Panc1 (cell line): Measurements from ENCODE around the gene PNRC2. TPM values are rescaled to one million over a fixed set of nuclear protein-coding genes. Genes with fewer than 3 reads are reported as not detected.
A peak's percentile ranks its signal among the peaks of the same experiment; 100 is the strongest.

ENCODE experiments used
- ATAC-seq: fragments of 200-7000 bp; cut with Tn5 transposase; 2 replicates; pipeline ENCODE4 v1.9.1; 2020; ENCODE audit warnings: mild to moderate bottlenecking, moderate library complexity
- BruUV-seq: library from RNA; stranded (reverse); fragments of 400-500 nt; replicated peaks from 2 replicates; lab custom pipeline; 2021; lab: Mats Ljungman, UMichigan
- CTCF ChIA-PET: fragments of 300-600 bp; sonication (Branson Sonifier 250); formaldehyde crosslinking; loops from one replicate; lab custom pipeline; 2022; ENCODE audit warnings: antibody characterized with exemption; lab: Charles Lee
- POLR2A ChIA-PET: fragments of 300-600 bp; sonication (Branson Sonifier 250); formaldehyde crosslinking; loops from one replicate; lab custom pipeline; 2022; ENCODE audit warnings: antibody characterized with exemption; lab: Charles Lee
- DNase-seq: peaks from one replicate; pipeline ENCODE4 v3.0.0-alpha.2; 2010; ENCODE audit warnings: low read depth, low spot score
- H3K27ac ChIP-seq: 2 replicates; pipeline ENCODE4 v1.5.1; 2011; ENCODE audit warnings: mild to moderate bottlenecking, low read length, inconsistent platforms
- H3K27me3 ChIP-seq: fragments of 200-500 bp; sonication (Bioruptor generic); 2 replicates; pipeline ENCODE4 v1.6.0; 2014; ENCODE audit warnings: low read length, inconsistent platforms; ENCODE audit not compliant: control insufficient read depth, insufficient read depth
- H3K36me3 ChIP-seq: fragments of 200-500 bp; sonication (Bioruptor generic); 2 replicates; pipeline ENCODE4 v1.5.1; 2014; ENCODE audit warnings: inconsistent platforms, mild to moderate bottlenecking, low read length, moderate library complexity; ENCODE audit not compliant: control insufficient read depth, insufficient read depth
- H3K4me1 ChIP-seq: 2 replicates; pipeline ENCODE4 v1.5.1; 2011; ENCODE audit warnings: inconsistent platforms, mild to moderate bottlenecking, low read length, moderate library complexity; ENCODE audit not compliant: control insufficient read depth, insufficient read depth
- H3K4me3 ChIP-seq, 2 experiments: 2 replicates each; pipeline ENCODE4 v1.5.1; 2011 to 2012; ENCODE audit warnings: low read depth in 2 of 2, low read length in 2 of 2, mild to moderate bottlenecking in 2 of 2, inconsistent platforms in 1 of 2, moderate library complexity in 1 of 2
- H3K9me3 ChIP-seq: fragments of 200-500 bp; sonication (Bioruptor generic); 2 replicates; pipeline ENCODE4 v1.5.1; 2014; ENCODE audit warnings: low read depth, mild to moderate bottlenecking, inconsistent platforms, low read length, moderate library complexity; ENCODE audit not compliant: control insufficient read depth, insufficient read depth
- POLR2AphosphoS5 ChIP-seq: IDR thresholded peaks from 2 replicates; pipeline ENCODE4 v1.6.1; 2012; ENCODE audit warnings: mild to moderate bottlenecking, low read depth, low read length, moderate library complexity
- SIN3A ChIP-seq: IDR thresholded peaks from 2 replicates; pipeline ENCODE4 v1.6.1; 2012; ENCODE audit warnings: low read depth, mild to moderate bottlenecking, low read length, moderate library complexity, borderline replicate concordance; ENCODE audit not compliant: insufficient read depth
- TCF7L2 ChIP-seq: IDR thresholded peaks from 2 replicates; pipeline ENCODE4 v1.6.1; 2011; ENCODE audit warnings: mild to moderate bottlenecking, low read depth, low read length, inconsistent platforms
- in situ Hi-C: cut with HindIII; loops from 2 replicates; pipeline ENCODE4 v1.10.0; 2016; ENCODE audit warnings: low sequenced_read_pairs, low pct_unique_long_range_greater_than_20kb
- intact Hi-C: fragments of 100-400 bp; cut with micrococcal nuclease; formaldehyde crosslinking; loops from one replicate; pipeline ENCODE4 v1.10.0; 2022; ENCODE audit not compliant: unreplicated experiment
- total RNA-seq: library from RNA; stranded (reverse); gene quantifications from one replicate; pipeline ENCODE4 v1.2.1, GENCODE V29; 2021; ENCODE audit not compliant: unreplicated experiment
- TF ChIP-seq, protein P1 (sequence below): fragments of 450-650 bp; IDR thresholded peaks from 2 replicates; pipeline ENCODE4 v1.5.1; 2017; ENCODE audit warnings: mild to moderate bottlenecking
- TF ChIP-seq, protein P2 (sequence below), 2 experiments: IDR thresholded peaks; 2 replicates each; pipeline ENCODE4 v1.6.1; 2011 to 2012; ENCODE audit warnings: low read depth in 2 of 2, control low read depth in 1 of 2, low read length in 1 of 2, mild to moderate bottlenecking in 1 of 2, moderate library complexity in 1 of 2; ENCODE audit not compliant: insufficient read depth in 1 of 2

The PNRC2 gene
- total RNA-seq, 1 experiment from 2014 or later: 97.4 TPM

DNA sequence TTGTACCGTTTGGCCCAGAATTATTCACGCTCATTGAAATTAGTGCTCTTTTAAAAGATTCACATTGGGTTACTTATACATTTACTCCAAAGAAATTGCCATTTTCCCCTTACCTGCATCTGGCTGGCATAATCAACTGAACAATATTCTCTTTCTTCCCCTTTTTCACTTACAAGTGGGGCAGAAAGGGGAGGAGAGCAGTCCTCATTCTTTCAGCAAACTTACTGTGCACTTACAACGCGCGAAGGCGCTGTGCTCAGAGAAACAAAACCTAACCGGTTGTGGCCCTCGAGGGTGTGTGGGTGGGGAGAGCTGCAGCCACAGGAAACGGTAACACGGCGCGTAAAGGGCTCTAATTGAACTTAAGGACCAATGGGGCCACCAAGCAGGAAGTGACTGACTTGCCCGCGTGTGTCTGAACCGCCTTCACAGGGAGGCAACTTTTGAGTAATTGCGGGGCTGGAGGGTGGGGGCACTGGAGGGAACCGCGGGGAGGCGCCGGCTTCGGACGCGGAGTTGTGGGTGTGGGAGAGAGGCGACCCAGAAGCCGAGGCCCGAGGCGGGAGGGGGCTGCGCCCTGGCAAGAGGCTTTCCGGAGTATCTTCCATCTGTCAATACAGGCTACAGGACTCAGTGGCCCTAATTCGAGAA lies 693 bp upstream of the PNRC2 start:
- no peak for TF ChIP-seq TCF7L2
- 0 out of 2 replicates have a peak, but pooled peaks have one; percentile 44 for TF ChIP-seq POLR2AphosphoS5
- TF ChIP-seq, protein P1, sequence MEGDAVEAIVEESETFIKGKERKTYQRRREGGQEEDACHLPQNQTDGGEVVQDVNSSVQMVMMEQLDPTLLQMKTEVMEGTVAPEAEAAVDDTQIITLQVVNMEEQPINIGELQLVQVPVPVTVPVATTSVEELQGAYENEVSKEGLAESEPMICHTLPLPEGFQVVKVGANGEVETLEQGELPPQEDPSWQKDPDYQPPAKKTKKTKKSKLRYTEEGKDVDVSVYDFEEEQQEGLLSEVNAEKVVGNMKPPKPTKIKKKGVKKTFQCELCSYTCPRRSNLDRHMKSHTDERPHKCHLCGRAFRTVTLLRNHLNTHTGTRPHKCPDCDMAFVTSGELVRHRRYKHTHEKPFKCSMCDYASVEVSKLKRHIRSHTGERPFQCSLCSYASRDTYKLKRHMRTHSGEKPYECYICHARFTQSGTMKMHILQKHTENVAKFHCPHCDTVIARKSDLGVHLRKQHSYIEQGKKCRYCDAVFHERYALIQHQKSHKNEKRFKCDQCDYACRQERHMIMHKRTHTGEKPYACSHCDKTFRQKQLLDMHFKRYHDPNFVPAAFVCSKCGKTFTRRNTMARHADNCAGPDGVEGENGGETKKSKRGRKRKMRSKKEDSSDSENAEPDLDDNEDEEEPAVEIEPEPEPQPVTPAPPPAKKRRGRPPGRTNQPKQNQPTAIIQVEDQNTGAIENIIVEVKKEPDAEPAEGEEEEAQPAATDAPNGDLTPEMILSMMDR: peak; percentile 50; the same call in 1 of the 2 replicates
- DNase-seq (no peak), ATAC-seq (peak; percentile 74)
- POLR2A ChIA-PET: interaction anchor here (0.7 kb wide), 1 partner anchor 1999 kb away, joined by 15 read pairs; no protein-coding TSS in a partner anchor
- Histone ChIP-seq H3K27ac (peak overlapping the region; percentile 100), H3K36me3 (peaks cover 18% of the 10 kb centered on the region), H3K27me3 (no peaks in the 10 kb centered on the region), H3K9me3 (no peaks in the 10 kb centered on the region), H3K4me1 (peaks cover 50% of the 10 kb centered on the region), H3K4me3 (peak overlapping the region; percentile 78 to 98)
- CTCF ChIA-PET: no interaction called here
- in situ Hi-C loops (no loop called here), intact Hi-C loops (no loop called here)
- BruUV-seq: no TSS peak

DNA sequence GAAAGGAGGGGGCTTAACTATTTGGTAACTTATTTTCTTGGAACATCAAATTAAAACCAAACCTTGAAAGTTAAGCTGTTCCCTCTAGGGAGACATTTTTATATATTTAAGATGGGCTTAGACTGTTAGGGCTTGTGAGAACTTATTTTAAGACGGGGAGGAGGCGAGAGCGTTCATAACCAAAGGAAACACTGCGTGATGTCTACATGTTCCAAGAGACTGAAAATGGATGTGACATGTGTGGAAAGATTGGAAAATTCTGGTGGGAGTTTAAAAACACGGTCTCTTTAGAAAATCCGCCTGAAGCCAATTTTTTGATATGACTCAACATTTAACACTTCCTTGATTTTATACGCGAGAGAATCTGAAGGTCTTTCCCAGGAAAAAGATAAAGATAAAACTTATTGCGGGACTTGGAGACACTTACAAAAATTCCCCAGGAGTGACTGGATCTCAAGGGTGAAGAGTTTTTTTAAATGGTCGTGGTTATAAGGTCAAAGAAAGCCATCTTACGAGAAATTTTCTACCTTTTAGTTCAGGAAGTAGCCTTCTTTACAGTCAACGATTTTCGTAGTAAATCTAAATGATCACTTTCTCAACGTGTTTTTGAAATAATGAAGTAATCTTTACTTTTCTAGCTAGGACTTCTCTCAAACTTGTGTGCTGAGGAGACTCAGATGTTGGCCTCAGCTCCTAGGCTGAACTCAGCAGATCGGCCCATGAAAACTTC lies 828 bp downstream of the PNRC2 start:
- peak overlapping the region; percentile 100 for H3K27ac ChIP-seq
- in situ Hi-C loops: loop anchor here (10.0 kb wide), 1 partner anchor 64 kb away; no protein-coding TSS in a partner anchor
- TF ChIP-seq, protein P2, sequence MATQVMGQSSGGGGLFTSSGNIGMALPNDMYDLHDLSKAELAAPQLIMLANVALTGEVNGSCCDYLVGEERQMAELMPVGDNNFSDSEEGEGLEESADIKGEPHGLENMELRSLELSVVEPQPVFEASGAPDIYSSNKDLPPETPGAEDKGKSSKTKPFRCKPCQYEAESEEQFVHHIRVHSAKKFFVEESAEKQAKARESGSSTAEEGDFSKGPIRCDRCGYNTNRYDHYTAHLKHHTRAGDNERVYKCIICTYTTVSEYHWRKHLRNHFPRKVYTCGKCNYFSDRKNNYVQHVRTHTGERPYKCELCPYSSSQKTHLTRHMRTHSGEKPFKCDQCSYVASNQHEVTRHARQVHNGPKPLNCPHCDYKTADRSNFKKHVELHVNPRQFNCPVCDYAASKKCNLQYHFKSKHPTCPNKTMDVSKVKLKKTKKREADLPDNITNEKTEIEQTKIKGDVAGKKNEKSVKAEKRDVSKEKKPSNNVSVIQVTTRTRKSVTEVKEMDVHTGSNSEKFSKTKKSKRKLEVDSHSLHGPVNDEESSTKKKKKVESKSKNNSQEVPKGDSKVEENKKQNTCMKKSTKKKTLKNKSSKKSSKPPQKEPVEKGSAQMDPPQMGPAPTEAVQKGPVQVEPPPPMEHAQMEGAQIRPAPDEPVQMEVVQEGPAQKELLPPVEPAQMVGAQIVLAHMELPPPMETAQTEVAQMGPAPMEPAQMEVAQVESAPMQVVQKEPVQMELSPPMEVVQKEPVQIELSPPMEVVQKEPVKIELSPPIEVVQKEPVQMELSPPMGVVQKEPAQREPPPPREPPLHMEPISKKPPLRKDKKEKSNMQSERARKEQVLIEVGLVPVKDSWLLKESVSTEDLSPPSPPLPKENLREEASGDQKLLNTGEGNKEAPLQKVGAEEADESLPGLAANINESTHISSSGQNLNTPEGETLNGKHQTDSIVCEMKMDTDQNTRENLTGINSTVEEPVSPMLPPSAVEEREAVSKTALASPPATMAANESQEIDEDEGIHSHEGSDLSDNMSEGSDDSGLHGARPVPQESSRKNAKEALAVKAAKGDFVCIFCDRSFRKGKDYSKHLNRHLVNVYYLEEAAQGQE (IDR thresholded peaks at IDR 0.05; ENCODE audit: insufficient read depth in 1 of 2, low read depth in 2 of 2, low read length in 1 of 2): no peak
- 0 out of 2 replicates have a peak, but pooled peaks have one; percentile 16 for TF ChIP-seq POLR2AphosphoS5
- no peak for TF ChIP-seq SIN3A
- ATAC-seq (no peak), DNase-seq (no peak)
- H3K4me3 ChIP-seq: peak overlapping the region; percentile 78 to 98
- no peaks in the 10 kb centered on the region for H3K27me3 ChIP-seq
- TSS peak; percentile 79 for BruUV-seq
- H3K9me3 ChIP-seq: no peaks in the 10 kb centered on the region
- peaks cover 51% of the 10 kb centered on the region for H3K4me1 ChIP-seq
- peaks cover 30% of the 10 kb centered on the region for H3K36me3 ChIP-seq
- ChIA-PET CTCF (no interaction called here), POLR2A (interaction anchor here (0.6 to 0.7 kb wide), 3 partner anchors 9 to 185 kb away, joined by 3 to 6 read pairs (median 5); no protein-coding TSS in a partner anchor)
- intact Hi-C loops: no loop called here
